Activated naive CD4-positive, alpha-beta T cell treated with anti-CD3 and anti-CD28 coated beads for 36 hours (primary cell): ENCODE data around the gene APBA2. TPM values are rescaled to one million over a fixed set of nuclear protein-coding genes. Genes with fewer than 3 reads are reported as not detected.
A peak's percentile ranks its signal among the peaks of the same experiment; 100 is the strongest.

Source experiments
- CTCF ChIA-PET: fragments of 350-600 bp; sonication (Branson Sonifier 250); formaldehyde crosslinking; loops from one replicate; lab custom pipeline; 2021; ENCODE audit warnings: antibody characterized with exemption; lab: Charles Lee
- DNase-seq: peaks from one replicate; pipeline ENCODE4 v3.0.0-alpha.2; 2020
- H3K27ac Mint-ChIP-seq: one replicate; pipeline ENCODE4 v1.8.0; 2021; ENCODE audit warnings: mild to moderate bottlenecking, mixed read lengths
- H3K27me3 Mint-ChIP-seq: one replicate; pipeline ENCODE4 v1.8.0; 2021; ENCODE audit warnings: low read depth, mixed read lengths
- H3K36me3 Mint-ChIP-seq: one replicate; pipeline ENCODE4 v1.8.0; 2021; ENCODE audit warnings: low read depth, mixed read lengths
- H3K4me1 Mint-ChIP-seq: one replicate; pipeline ENCODE4 v1.8.0; 2021; ENCODE audit warnings: low read depth, mixed read lengths
- H3K4me3 Mint-ChIP-seq: one replicate; pipeline ENCODE4 v1.8.0; 2021; ENCODE audit warnings: mild to moderate bottlenecking, moderate library complexity, mixed read lengths
- H3K9me3 Mint-ChIP-seq: one replicate; pipeline ENCODE4 v1.8.0; 2021; ENCODE audit warnings: mixed read lengths
- intact Hi-C: fragments of 100-400 bp; cut with micrococcal nuclease; formaldehyde crosslinking; loops from one replicate; pipeline ENCODE4 v1.15.1; 2023
- total RNA-seq, 2 experiments: library from RNA; stranded (reverse); gene quantifications; one replicate each; pipeline ENCODE4 v1.2.3, GENCODE V29; 2021

Gene APBA2
- total RNA-seq, 2 experiments from 2014 or later = 16.2 to 18.3 TPM

GRCh38 chr15:28957606-28958498 lies 72.1 kb downstream of the APBA2 start:
- peaks cover 54% of the 10 kb centered on the region for H3K4me1 Mint-ChIP-seq
- no peak overlapping the region for H3K4me3 Mint-ChIP-seq
- H3K36me3 Mint-ChIP-seq = peaks cover 2% of the 10 kb centered on the region
- CTCF ChIA-PET = interaction anchor here (0.6 to 1.5 kb wide), 3 partner anchors 10 to 84 kb away, joined by 3 to 4 read pairs (median 4); no protein-coding TSS in a partner anchor
- H3K27me3 Mint-ChIP-seq = no peaks in the 10 kb centered on the region
- DNase-seq = no peak
- intact Hi-C loops = no loop called here
- H3K27ac Mint-ChIP-seq = no peak overlapping the region
- no peaks in the 10 kb centered on the region for H3K9me3 Mint-ChIP-seq

DNA sequence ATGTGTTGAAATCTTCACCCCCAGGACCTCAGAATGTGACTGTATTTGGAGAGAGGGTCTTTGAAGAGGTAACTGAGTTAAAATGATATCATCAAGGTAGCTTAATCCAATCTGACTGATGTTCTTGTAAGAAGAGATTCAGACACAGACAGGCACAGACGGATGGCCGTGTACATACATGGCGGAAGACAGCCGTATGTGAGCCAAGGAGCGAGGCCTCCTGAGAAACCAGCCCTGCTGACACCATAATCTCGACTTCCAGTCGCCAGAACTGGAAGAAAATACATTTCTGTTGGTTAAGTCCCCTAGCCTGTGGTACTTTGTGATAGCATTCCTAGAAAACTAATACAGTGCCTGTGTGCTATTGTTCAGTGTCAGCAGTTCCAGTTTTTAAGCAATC lies 73.6 kb downstream of the APBA2 start:
- peaks cover 49% of the 10 kb centered on the region for H3K4me1 Mint-ChIP-seq
- CTCF ChIA-PET = interaction anchor here (1.5 kb wide), 1 partner anchor 15 kb away, joined by 4 read pairs; no protein-coding TSS in a partner anchor
- H3K36me3 Mint-ChIP-seq = peaks cover 2% of the 10 kb centered on the region
- no peak for DNase-seq
- intact Hi-C loops = no loop called here
- no peak overlapping the region for H3K4me3 Mint-ChIP-seq
- no peak overlapping the region for H3K27ac Mint-ChIP-seq
- no peaks in the 10 kb centered on the region for H3K27me3 Mint-ChIP-seq
- H3K9me3 Mint-ChIP-seq = no peaks in the 10 kb centered on the region

- peaks cover 39% of the 10 kb centered on the region for H3K4me1 Mint-ChIP-seq
- no peak overlapping the region for H3K4me3 Mint-ChIP-seq
- intact Hi-C loops = no loop called here
- H3K27ac Mint-ChIP-seq = no peak overlapping the region
- CTCF ChIA-PET = interaction anchor here (2.0 kb wide), 1 partner anchor 14 kb away, joined by 6 read pairs; no protein-coding TSS in a partner anchor
- H3K36me3 Mint-ChIP-seq = peaks cover 2% of the 10 kb centered on the region
- peak; percentile 30 for DNase-seq
- no peaks in the 10 kb centered on the region for H3K9me3 Mint-ChIP-seq
- no peaks in the 10 kb centered on the region for H3K27me3 Mint-ChIP-seq
These were observed 75.2 kb downstream of the APBA2 start for GRCh38 chr15:28960979-28961378.

GRCh38 chr15:28961391-28961790 lies 75.6 kb downstream of the APBA2 start:
- no peak for DNase-seq
- CTCF ChIA-PET = interaction anchor here (2.0 kb wide), 1 partner anchor 14 kb away, joined by 6 read pairs; no protein-coding TSS in a partner anchor
- H3K4me3 Mint-ChIP-seq = no peak overlapping the region
- H3K27ac Mint-ChIP-seq = no peak overlapping the region
- intact Hi-C loops = no loop called here
- no peaks in the 10 kb centered on the region for H3K9me3 Mint-ChIP-seq
- H3K4me1 Mint-ChIP-seq = peaks cover 40% of the 10 kb centered on the region
- H3K27me3 Mint-ChIP-seq = no peaks in the 10 kb centered on the region
- H3K36me3 Mint-ChIP-seq = peaks cover 2% of the 10 kb centered on the region

GRCh38 chr15:28962851-28963710 lies 77.3 kb downstream of the APBA2 start:
- CTCF ChIA-PET = interaction anchor here (1.3 to 1.4 kb wide), 2 partner anchors 8 to 27 kb away, joined by 3 read pairs; no protein-coding TSS in a partner anchor
- Mint-ChIP-seq H3K36me3 (peaks cover 2% of the 10 kb centered on the region), H3K4me3 (no peak overlapping the region), H3K27me3 (no peaks in the 10 kb centered on the region), H3K27ac (no peak overlapping the region), H3K9me3 (no peaks in the 10 kb centered on the region), H3K4me1 (peaks cover 40% of the 10 kb centered on the region)
- intact Hi-C loops = loop anchor here (2.0 kb wide), 1 partner anchor 14 kb away; no protein-coding TSS in a partner anchor
- no peak for DNase-seq

- Mint-ChIP-seq H3K9me3 (no peaks in the 10 kb centered on the region), H3K4me3 (no peak overlapping the region), H3K27ac (no peak overlapping the region), H3K4me1 (peaks cover 41% of the 10 kb centered on the region), H3K36me3 (peaks cover 2% of the 10 kb centered on the region), H3K27me3 (no peaks in the 10 kb centered on the region)
- intact Hi-C loops = loop anchor here (2.0 kb wide), 1 partner anchor 15 kb away; no protein-coding TSS in a partner anchor
- DNase-seq = no peak
- CTCF ChIA-PET = no interaction called here
These were observed 77.9 kb downstream of the APBA2 start for GRCh38 chr15:28963711-28964081.

- CTCF ChIA-PET = no interaction called here
- DNase-seq = no peak
- Mint-ChIP-seq H3K27me3 (no peaks in the 10 kb centered on the region), H3K9me3 (no peaks in the 10 kb centered on the region), H3K36me3 (peaks cover 2% of the 10 kb centered on the region), H3K4me1 (peaks cover 41% of the 10 kb centered on the region), H3K27ac (no peak overlapping the region), H3K4me3 (no peak overlapping the region)
- intact Hi-C loops = no loop called here
These were observed 78.3 kb downstream of the APBA2 start for GRCh38 chr15:28964098-28964497.

DNA sequence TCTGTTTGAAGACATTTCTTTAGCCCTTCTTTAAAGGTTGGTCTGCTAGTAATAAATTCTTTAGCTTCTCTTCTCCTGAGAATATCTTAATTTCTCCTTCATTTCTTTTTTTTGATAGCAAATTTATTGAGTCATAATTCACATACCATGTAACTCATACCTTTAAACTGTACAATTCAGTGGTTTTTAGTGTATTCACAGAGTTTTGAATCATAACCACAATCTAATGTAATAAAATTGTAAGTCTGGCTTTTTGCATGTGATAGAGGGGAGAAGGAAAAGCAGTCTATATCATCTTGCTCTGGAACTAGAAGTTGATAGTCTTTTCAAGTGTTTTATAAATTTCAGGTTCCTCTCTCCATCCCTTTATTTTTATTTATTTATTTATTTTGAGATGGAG lies 81.3 kb downstream of the APBA2 start:
- no peak overlapping the region for H3K4me3 Mint-ChIP-seq
- H3K4me1 Mint-ChIP-seq = peaks cover 34% of the 10 kb centered on the region
- H3K36me3 Mint-ChIP-seq = no peaks in the 10 kb centered on the region
- CTCF ChIA-PET = no interaction called here
- no peaks in the 10 kb centered on the region for H3K27me3 Mint-ChIP-seq
- intact Hi-C loops = loop anchor here (1.0 kb wide), 1 partner anchor 8 kb away; no protein-coding TSS in a partner anchor
- H3K27ac Mint-ChIP-seq = no peak overlapping the region
- DNase-seq = no peak
- H3K9me3 Mint-ChIP-seq = no peaks in the 10 kb centered on the region

DNA sequence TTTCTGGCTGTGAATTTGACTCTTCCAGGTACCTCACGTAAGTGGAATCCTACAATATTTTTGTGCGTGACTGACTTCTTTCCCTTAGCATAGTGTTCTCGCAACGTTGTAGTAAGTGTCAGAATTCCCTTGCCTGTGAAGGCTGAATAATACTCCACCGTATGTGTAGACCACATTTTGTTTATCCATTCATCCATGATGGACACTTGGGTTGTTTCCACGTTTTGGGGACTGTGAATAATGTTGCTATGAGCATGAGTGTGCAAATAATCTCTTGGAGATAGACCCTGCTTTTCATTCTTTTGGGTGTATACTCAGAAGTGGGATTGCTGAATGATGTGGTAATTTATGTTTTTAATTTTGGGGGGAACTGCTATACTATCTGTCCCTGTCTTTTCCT lies 82.2 kb downstream of the APBA2 start:
- H3K4me1 Mint-ChIP-seq = peaks cover 30% of the 10 kb centered on the region
- H3K9me3 Mint-ChIP-seq = no peaks in the 10 kb centered on the region
- CTCF ChIA-PET = no interaction called here
- no peak for DNase-seq
- H3K36me3 Mint-ChIP-seq = no peaks in the 10 kb centered on the region
- intact Hi-C loops = loop anchor here (1.0 kb wide), 1 partner anchor 7 kb away; no protein-coding TSS in a partner anchor
- H3K4me3 Mint-ChIP-seq = no peak overlapping the region
- no peak overlapping the region for H3K27ac Mint-ChIP-seq
- no peaks in the 10 kb centered on the region for H3K27me3 Mint-ChIP-seq

DNA sequence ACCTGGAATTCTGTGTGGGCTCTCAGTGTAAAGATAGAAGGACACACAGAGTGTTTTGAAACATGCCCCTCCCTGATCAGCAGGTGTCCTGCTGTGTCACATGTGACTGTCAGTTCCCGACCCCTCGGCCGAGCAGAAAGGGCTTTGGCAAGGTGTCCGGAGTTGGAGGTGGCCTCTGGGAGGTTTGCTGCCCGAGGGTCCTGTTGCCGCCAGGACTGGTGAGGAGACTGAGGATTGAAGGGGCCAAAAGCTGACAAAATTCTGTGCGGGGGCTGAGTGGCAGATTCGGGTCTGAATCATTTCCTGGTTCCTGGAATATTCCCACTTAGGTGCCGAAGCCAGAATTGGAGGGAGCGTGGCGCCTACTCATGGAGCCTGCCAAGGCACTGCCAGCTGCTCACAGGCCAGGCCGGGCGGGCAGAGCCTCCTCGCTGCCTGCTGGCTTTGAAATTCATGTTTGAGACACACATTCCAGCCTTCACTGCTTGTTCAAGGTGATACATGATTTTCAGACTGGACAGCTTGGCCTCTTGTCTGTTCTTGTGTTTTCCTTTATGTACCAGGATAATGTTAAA lies 83.8 kb downstream of the APBA2 start:
- no peak for DNase-seq
- CTCF ChIA-PET = no interaction called here
- Mint-ChIP-seq H3K27me3 (no peaks in the 10 kb centered on the region), H3K4me1 (peaks cover 28% of the 10 kb centered on the region), H3K36me3 (no peaks in the 10 kb centered on the region), H3K27ac (no peak overlapping the region), H3K9me3 (no peaks in the 10 kb centered on the region), H3K4me3 (no peak overlapping the region)
- intact Hi-C loops = loop anchor here (10.0 kb wide), 1 partner anchor 155 kb away; no protein-coding TSS in a partner anchor

GRCh38 chr15:28974142-28974541 lies 88.4 kb downstream of the APBA2 start:
- no peaks in the 10 kb centered on the region for H3K36me3 Mint-ChIP-seq
- DNase-seq = peak; percentile 48
- intact Hi-C loops = loop anchor here (10.0 kb wide), 1 partner anchor 159 kb away; no protein-coding TSS in a partner anchor
- H3K9me3 Mint-ChIP-seq = no peaks in the 10 kb centered on the region
- H3K4me3 Mint-ChIP-seq = no peak overlapping the region
- no peaks in the 10 kb centered on the region for H3K27me3 Mint-ChIP-seq
- H3K27ac Mint-ChIP-seq = no peak overlapping the region
- peaks cover 18% of the 10 kb centered on the region for H3K4me1 Mint-ChIP-seq
- CTCF ChIA-PET = interaction anchor here (0.7 to 3.0 kb wide), 12 partner anchors 15 to 112 kb away, joined by 3 to 15 read pairs (median 4); no protein-coding TSS in a partner anchor
